ENCODE data around the gene MAPK8IP3.
"Not testable (repeated sequence)": the region's sequence is repeated elsewhere in the genome, so short reads cannot be mapped to it uniquely, and the experiment has no call there.

Gene MAPK8IP3

DNA sequence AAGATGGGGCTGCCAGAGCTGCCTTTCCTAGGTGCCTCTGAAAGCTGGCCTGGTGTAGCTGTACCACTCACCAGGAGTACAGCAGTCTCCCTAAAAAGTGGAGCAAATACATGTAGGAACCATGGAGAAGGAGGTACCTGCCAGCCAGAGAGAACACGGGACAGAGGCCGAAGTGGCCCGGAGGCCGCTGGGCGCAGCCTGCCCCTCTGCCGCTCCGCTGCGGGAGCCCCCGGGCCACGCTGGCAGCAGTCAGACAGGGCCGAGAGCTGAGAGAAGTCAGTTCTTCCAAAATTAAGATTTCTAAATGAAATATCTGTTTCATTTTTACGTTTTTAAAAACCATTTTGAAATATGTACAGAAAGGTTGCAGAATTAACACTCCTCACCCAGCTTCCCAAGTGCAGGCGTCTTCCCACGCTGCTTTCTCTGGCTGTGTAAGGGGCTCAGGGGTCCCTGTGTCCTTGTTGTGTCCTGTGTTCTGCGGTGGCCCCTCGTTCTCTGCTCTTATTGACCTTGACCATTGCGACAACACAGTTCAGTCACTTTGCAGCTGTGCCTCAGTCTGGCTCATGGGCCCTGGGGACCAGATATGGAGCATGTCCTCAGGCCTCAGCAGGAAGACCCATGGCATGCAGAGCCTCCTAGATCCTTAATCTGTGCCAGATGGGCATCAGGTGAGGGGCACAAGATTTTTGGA is 5.0 kb downstream of the MAPK8IP3 start:
- no peak for DNase-seq

DNA sequence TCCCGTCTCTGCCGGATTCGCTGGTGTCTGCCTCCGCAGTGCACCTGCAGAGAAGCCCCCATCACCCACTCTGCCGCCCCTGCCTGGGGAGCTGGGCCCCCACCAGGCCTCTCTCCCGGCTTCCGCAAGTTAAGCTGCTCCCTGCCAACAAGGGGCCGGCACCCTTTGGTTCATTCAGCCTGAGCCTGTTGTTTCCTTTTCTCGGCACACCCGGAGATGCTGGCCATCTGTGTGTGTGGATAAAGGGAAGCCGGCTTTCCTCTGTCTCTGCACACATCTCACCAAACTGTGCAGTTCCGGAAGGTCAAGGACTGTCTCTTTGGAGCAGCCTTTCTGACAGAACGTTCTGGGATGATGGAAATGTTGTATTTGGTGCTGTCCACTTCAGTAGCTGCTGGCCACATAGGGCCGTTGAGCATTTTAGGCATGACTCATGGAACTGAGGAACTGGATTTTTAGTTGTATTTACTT is 6.8 kb downstream of the MAPK8IP3 start:
- DNase-seq = no peak

DNA sequence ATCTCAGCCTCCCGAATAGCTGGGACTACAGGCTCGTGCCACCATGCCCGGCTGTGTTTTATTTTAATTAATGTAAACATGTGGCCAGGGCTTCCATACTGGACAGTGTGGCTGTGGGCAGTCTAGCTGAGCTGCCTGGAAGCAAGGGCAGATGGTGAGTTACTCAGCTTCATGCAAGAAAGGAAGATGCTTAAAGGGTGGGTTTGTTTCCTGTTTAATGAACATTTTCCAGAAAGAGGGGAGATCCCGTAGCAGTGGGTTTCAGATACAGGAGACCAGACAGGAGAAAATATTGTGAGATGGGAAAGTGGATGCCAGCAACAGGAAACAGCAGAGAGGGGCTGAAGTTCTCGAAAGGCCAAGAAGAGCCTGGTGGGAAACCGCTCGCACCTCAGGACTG is 7.3 kb downstream of the MAPK8IP3 start:
- no peak for DNase-seq

DNA sequence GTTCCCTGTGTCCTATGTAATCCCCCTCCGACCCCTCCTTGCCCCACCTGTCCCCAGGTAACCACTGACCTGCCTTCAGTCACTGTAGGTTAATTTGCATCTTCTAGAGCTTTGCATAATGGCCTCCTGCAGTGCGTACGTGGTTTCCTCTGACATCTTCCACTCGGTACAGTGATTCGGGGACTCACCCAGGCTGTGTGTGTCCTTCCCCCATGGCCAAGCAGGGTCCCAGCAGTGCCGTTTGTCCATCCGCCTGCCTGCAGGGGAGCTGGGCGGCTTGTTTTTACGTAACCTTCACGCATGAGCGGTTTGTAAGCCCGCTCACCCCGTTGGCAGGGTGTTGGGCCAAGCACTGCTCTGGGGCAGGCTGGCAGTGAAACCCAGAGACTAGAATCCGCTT is 7.9 kb downstream of the MAPK8IP3 start:
- DNase-seq = no peak

DNA sequence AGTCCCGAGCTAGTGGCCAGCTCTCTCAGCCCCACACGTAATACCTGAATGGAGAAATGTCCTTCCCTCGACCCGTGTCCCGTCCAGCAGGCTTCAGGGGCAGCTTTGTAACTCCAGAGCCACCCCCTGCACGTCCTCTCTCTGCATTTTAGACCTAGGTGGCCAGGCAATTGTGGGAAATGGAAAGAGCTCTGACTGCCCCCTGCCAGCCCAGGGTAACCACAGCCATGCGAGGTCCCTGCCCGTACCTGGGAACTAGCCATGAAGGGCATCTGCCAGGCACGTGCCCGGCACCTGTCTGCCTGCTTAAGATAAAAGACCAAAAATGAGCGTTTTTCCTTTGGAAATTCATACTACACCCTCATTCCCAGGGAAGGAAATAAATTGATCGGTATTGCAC is 9.2 kb downstream of the MAPK8IP3 start:
- DNase-seq = no peak

DNA sequence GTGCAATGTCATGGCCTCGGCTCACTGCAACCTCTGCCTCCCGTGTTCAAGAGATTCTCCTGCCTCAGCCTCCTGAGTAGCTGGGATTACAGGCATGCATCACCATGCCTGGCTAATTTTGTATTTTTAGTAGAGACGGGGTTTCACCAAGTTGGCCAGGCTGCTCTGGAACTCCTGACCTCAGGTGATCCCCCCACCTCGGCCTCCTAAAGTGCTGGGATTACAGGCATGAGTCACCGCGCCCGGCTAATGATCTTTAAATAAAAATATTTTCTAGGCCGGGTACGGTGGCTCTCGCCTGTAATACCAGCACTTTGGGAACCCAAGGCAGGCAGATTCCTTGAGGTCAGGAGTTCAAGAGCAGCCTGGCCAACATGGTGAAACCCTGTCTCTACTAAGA is 12.2 kb downstream of the MAPK8IP3 start:
- DNase-seq = not testable (repeated sequence)

DNA sequence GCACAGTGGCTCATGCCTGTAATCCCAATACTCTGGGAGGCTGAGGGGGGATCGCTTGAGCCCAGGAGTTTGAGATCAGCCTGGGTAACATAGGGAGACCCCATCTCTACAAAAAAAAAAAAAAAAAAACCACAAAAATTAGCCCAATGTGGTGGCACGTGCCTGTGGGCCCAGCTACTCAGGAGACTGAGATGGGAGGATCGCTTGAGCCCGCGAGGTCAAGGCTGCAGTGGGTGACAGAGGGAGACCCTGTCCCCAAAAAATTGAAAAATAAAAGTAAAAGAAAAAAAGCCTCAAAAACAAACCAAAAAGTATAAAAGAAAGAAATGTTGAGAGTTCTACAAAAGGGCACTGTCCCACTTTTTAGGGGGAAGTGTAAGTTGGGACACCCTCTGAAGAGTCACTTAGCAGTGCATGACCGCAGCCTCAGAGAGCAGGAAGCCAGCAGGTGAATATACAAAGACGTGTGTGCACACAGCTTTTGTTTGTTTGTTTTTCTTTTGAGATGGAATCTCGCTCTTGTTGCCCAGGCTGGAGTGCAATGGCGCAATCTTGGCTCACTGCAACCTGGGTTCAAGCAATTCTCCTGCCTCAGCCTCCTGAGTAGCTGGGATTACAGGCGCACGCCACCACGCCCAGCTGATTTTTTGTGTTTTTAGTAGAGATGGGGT is 13.7 kb downstream of the MAPK8IP3 start:
- DNase-seq = not testable (repeated sequence)

DNA sequence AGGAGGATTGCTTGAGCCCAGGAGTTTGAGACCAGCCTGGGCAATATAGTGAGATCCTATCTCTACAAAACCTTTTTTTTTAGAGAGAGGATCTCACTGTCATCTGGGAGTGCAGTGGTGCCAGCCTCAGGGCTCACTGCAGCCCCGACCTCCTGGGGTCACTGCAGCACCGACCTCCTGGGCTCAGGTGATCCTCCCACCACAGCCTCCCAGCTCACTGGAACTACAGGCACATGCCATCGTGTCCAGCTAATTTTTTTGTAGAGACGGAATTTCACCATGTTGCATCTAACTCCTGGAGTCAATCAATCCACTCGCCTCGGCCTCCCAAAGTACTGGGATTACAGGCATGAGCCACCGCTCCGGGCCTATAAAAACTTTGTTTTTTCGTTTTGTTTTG is 15.4 kb downstream of the MAPK8IP3 start:
- DNase-seq = no peak

DNA sequence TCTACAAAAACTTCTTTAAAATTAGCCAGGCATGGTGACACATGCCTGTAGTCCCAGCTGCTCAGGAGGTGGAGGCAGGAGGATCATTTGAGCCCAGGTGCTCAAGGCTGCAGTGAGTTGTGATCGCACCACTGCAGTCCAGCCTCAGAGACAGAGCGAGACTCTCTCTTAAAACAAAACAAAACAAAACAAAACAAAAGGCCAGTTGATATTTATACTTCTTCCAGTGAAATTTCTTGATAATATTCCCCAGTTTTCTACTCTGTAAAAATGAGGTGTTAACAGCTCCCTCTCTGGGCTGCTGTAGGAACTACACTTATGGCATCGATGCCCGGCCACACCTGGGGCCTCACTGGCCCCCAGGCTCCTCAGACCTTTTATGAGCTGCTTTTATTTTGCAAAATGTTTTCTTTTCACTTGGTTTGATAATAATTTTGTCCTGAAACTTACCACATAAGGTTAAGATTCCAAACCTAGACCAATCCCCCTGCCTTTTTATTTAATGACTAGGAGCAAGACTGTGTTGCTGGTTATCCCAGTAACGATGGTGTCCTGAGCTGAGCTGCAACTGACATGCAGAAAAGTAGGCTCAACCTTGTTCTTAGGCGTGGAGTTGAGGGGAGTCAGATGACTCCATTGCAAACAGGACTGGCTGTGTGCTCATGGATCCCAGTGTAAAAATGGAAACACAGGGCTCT is 17.6 kb downstream of the MAPK8IP3 start:
- peak; percentile 35 for DNase-seq

DNA sequence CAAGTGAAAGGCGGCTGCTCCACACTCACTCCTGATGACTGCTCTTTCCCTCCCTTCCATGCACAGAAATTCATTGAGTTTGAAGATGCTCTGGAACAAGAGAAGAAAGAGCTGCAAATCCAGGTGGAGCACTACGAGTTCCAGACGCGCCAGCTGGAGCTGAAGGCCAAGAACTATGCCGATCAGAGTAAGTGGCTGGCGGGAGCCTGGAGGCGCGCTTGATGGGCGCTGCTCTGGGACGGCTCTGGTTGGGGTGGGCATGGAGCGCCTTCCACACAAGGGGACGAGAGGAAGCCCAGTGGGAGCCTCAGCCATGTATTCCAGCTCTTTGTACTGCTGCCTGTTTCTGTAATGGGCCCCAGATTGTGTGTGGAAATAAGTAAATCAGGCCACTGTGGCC is 18.5 kb downstream of the MAPK8IP3 start:
- DNase-seq = no peak

DNA sequence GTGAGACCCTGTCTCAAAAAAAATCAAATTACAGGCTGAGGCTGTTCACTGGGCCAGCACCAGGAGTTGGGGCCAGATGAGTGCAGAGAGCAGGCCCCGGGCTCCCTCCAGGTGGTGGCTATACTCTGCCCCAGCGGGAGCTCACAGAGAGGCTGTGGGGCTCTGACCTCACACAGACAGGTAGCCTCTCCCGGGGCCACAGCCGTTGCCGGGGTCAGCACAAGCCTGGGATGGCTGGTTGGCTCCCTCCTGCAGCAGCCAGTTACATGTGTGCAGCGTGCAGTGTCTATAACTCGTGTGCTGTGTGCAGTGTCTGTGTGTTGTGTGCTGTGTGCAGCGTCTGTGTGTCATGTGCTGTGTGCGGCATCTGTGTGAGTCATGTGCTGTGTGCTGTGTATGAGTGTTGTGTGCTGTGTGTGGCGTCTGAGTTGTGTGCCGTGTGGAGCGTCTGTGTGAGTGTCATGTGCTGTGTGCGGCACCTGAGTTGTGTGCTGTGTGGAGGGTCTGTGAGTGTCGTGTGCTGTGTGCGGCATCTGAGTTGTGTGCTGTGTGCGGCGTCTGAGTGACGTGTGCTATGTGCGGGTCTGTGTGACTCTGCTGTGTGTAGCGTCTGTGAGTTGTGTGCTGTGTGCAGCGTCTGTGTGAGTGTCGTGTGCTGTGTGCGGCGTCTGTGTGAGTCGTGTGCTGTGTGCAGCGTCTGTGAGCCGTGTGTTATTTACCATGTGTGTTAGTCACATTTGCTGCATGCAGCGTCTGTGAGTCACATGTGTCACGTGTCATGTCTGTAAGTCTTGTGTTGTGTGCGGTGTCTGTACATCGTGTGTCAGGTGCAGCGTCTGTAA is 20.9 kb downstream of the MAPK8IP3 start:
- no peak for DNase-seq

DNA sequence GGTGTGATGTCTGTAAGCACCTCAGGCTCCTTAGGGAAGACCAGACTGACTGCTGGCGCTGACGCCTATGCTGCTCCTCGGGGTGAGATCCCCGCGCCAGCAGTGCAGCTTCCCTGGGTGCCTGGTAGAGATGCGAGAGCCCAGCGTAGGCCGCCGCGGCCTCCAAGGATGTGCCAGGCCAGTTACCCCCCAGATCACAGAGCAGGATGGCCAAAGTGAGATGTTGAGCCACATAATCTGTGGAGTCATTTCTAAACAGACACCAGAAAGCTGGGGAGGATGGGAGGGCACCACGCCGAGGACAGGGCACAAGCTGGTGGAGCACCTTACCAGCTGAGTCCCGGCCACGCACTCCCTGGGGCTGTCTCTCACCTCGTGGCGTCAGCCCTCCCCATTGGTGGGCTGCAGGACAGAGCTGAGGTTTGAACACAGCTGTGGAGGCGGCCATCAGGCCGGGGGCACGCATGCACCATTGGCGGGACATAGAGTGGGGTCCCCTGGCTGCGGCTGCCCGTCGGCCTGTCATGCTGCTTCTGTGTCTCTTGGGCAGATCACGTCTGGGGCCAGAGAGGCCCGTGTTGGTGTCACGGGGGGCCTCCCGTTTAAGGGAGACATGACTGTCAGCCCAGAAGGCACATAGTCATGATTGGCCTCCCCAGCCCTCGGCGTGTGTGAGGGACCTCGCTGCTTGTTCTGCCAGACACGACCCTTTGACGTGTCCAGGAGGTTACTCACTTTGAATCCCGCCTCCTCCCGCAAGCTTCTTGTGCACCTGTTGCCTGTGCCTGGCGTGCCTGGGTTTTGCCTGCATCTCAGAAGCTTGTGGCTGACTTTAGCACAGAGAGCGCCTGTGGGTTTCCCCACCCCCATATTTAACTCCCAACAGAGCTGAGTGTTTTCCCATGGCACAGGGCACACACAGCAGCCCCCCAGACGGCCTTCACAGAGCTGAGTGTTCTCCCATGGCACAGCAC is 21.9 kb downstream of the MAPK8IP3 start:
- no peak for DNase-seq

DNA sequence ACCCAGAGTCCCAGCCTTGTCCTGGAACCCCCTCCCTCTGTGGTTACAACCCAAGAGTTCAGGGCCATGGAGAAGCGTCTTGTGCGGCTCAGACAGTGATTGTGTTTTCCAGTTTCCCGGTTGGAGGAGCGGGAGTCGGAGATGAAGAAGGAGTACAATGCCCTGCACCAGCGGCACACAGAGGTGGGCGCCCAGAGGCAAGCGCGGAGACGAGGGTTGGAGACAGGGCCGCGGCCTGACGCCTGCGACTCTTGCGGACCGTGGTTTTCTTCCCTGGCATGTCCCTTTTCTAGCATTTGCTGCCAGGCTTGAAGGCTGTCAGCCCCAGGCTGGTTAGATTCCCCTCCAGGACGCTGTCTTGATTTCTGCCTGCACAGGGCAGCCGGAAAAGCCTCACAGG is 23.0 kb downstream of the MAPK8IP3 start:
- DNase-seq = no peak

DNA sequence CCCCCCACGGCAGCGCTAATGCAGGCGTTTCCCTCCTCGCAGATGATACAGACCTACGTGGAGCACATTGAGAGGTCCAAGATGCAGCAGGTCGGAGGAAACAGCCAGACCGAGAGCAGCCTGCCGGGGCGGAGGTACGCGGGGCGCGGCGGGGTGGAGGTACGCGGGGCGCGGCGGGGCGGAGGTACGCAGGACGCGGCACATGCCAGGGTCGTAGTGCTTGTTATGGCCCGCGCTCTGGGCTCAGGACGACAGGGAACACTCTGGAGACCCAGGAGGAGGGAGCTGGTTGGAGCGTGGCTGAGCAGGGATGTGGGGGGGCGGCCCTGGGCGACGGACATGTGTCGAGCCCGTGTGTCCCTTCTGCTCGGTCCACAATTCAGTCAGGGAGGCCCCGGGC is 23.4 kb downstream of the MAPK8IP3 start:
- DNase-seq = no peak

DNA sequence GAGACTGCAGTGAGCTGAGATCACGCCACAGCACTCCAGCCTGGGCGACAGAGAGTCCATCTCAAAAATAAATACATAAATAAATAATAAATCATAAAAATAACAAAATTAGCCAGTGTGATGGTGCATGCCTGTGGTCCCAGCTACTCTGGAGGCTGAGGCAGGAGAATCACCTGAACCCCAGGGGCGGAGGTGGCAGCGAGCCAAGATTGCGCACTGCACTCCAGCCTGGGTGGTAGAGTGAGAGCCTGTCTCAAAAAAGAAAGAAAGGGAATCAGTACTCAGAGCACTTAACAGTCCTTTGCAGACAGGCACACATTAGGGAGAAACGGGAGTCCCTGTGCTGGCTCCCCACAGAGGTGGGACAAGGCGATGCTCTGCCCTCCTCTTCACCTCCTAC is 25.1 kb downstream of the MAPK8IP3 start:
- DNase-seq = no peak

DNA sequence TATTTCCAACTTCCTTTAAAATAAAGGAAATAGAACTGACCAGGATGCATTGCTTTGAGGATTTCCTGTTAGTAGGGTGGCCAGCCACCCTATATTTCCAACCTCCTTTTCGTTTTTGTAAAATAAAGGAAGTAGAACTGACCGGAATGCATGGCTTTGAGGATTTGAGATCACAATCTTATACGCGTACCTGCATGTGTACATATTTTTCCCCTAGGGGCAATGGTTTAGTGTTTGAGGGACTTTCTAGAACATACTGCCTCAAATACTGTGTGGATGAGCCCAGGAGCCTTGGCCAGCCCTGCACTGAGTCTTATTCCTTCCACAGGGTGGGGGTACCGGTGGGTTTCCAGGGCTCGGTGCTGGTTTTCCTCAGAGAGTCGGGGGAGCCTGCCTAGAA is 25.6 kb downstream of the MAPK8IP3 start:
- DNase-seq = no peak

DNA sequence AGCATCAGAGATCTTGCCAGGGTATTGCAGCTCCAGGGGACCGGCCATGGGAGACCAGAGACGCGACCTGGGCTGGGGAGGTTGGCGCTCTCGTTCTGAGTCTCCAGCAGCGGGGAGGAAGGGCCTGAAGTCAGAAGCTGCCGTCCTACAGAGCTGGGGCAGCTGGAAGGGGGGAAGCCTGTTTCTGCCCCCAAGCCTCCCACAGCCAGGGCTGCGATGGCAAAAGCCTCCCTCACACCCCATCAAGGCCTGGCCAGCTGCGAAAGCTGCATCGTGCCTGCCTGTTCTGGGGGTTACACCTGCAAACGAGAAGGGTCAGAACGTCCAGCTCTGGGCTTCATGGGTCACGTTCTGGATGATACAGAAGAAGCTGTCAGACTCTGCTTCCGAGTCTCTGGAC is 26.1 kb downstream of the MAPK8IP3 start:
- DNase-seq = no peak

DNA sequence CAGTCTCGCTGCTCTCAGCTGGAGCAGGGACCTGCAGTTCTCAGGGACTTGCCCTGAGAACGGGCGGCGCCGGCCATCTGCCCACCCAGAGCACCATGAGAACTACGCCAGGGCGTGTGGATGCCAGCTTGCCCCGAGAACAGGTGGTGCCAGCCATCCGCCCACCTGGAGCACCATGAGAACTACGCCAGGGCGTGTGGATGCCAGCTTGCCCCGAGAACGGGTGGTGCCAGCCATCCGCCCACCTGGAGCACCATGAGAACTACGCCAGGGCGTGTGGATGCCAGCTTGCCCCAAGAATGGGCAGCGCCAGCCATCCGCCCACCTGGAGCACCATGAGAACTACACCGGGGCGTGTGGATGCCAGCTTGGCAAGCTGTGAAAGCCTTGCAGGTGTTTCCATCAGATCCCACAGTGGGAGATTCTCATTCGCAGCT is 26.6 kb downstream of the MAPK8IP3 start:
- DNase-seq = not testable (repeated sequence)

DNA sequence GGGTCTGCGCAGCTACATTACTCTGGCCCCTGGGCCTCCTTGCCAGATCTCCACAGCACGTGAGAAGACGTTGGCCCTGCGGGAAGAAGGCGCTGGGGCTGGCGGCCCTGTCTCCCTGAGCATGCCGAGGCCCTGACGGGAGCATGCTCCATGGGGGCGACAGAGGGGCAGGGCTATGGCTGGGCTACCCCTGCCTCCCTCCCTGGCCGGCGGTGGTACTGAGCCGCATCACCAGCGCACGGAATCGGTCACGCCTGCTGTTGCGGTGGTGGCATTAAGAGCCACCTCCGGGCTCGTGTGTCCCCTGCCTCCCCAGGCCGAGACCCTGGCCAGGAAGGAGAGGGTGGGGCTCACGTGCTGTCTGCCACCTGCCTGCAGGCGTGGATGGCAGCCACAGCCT is 28.1 kb downstream of the MAPK8IP3 start:
- DNase-seq = no peak

DNA sequence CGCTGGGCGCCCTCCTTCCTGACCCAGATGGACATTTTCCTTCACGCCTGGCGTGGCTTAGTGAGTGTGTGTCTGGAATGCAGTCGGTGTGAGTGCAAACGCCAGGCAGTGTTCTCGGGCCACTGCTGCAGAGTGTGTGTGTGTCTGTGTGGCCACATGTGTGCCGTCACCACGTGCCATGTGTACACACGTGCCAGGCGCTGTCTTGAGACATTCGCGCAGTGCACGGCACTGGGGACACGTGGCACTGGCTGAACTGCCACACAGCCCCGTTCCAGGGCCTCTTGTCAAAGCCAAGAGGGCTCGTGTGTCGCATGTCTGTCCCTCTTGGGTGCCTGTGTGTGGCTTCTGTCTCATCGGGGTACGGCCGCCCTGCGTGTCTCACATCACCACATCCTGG is 28.8 kb downstream of the MAPK8IP3 start:
- DNase-seq = no peak

DNA sequence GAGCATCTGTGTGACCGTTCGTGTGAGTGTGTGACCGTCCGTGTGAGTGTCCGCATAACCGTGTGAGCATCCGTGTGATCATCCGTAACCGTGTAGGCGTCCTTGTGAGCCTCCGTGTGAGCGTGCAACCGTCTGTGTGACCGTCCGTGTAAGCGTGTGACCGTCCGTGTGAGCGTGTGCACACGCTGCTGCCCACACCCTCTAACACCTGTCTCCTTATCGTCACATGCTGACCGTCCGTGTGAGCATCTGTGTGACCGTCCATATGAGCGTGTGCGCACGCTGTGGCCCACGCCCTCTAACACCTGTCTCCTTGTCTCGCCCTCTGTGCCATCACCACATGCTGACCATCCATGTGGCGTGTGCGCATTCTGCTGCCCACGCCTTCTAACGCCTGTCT is 34.2 kb downstream of the MAPK8IP3 start:
- DNase-seq = no peak

All from T-helper 9 cell (primary cell).